Epidermal melanocyte (primary cell): ENCODE measurements around the gene KCNMB1.

Experiments
- DNase-seq: peaks from one replicate; pipeline ENCODE4 v3.0.0; 2011; ENCODE audit warnings: low spot score; ENCODE audit not compliant: insufficient read length

KCNMB1 gene

GRCh38 chr5:170414786-170415185 lies 25.6 kb upstream of the KCNMB1 start:
- DNase-seq, result no peak

GRCh38 chr5:170413897-170414296 lies 24.7 kb upstream of the KCNMB1 start:
- DNase-seq, result no peak

GRCh38 chr5:170411100-170411499 lies 21.9 kb upstream of the KCNMB1 start:
- no peak for DNase-seq

- DNase-seq, result no peak
Measured at GRCh38 chr5:170410401-170410800, 21.2 kb upstream of the KCNMB1 start.

GRCh38 chr5:170408877-170409660 lies 19.9 kb upstream of the KCNMB1 start:
- no peak for DNase-seq

GRCh38 chr5:170408226-170408625 lies 19.1 kb upstream of the KCNMB1 start:
- DNase-seq, result no peak

- DNase-seq, result no peak
Measured at GRCh38 chr5:170407062-170407461, 17.9 kb upstream of the KCNMB1 start.

- DNase-seq, result no peak
Measured at GRCh38 chr5:170405817-170406216, 16.6 kb upstream of the KCNMB1 start.

- no peak for DNase-seq
Measured at GRCh38 chr5:170404398-170404797, 15.2 kb upstream of the KCNMB1 start.

GRCh38 chr5:170403675-170404074 lies 14.5 kb upstream of the KCNMB1 start:
- DNase-seq, result no peak

- DNase-seq, result no peak
Measured at GRCh38 chr5:170402508-170402907, 13.3 kb upstream of the KCNMB1 start.

GRCh38 chr5:170397059-170397458 lies 7.9 kb upstream of the KCNMB1 start:
- DNase-seq, result no peak

GRCh38 chr5:170393958-170394357 lies 4.8 kb upstream of the KCNMB1 start:
- no peak for DNase-seq

GRCh38 chr5:170393235-170393634 lies 4.1 kb upstream of the KCNMB1 start:
- no peak for DNase-seq

GRCh38 chr5:170390472-170390871 lies 1.3 kb upstream of the KCNMB1 start:
- no peak for DNase-seq

- no peak for DNase-seq
Measured at GRCh38 chr5:170389550-170389892, 354 bp upstream of the KCNMB1 start.

- no peak for DNase-seq
Measured at GRCh38 chr5:170387775-170388639, 1.2 kb downstream of the KCNMB1 start.

- DNase-seq, result no peak
Measured at GRCh38 chr5:170386743-170387395, 2.3 kb downstream of the KCNMB1 start.

GRCh38 chr5:170383227-170383626 lies 5.9 kb downstream of the KCNMB1 start:
- DNase-seq, result no peak

GRCh38 chr5:170382790-170383189 lies 6.4 kb downstream of the KCNMB1 start:
- DNase-seq, result no peak

- DNase-seq, result no peak
Measured at GRCh38 chr5:170380361-170380951, 8.7 kb downstream of the KCNMB1 start.

GRCh38 chr5:170378740-170379139 lies 10.4 kb downstream of the KCNMB1 start:
- DNase-seq, result no peak
